SK-N-SH (cell line): ENCODE results near the gene RBM12. TPM values are rescaled to one million over a fixed set of nuclear protein-coding genes. Genes with fewer than 3 reads are reported as not detected.

Source experiments
- FOSL2 ChIP-seq: IDR thresholded peaks from 2 replicates; pipeline ENCODE4 v1.4.0; 2012; ENCODE audit warnings: low read depth, mild to moderate bottlenecking, moderate library complexity, borderline replicate concordance
- FOXJ3 ChIP-seq: sonication (generic); formaldehyde crosslinking; IDR thresholded peaks from 2 replicates; pipeline ENCODE4 v1.5.1; 2020; ENCODE audit warnings: mild to moderate bottlenecking, missing genetic modification reagents
- FOXM1 ChIP-seq: IDR thresholded peaks from 2 replicates; pipeline ENCODE4 v1.4.0; 2012; ENCODE audit warnings: low read depth, mild to moderate bottlenecking
- GABPA ChIP-seq: IDR thresholded peaks from 2 replicates; pipeline ENCODE4 v1.4.0; 2012; ENCODE audit warnings: low read depth, mild to moderate bottlenecking
- JUND ChIP-seq: IDR thresholded peaks from 2 replicates; pipeline ENCODE4 v1.4.0; 2012
- NFIC ChIP-seq: IDR thresholded peaks from 2 replicates; pipeline ENCODE4 v1.4.0; 2012; ENCODE audit warnings: borderline replicate concordance
- NRF1 ChIP-seq: IDR thresholded peaks from 2 replicates; pipeline ENCODE4 v1.6.1; 2012; ENCODE audit warnings: low read depth, mild to moderate bottlenecking, low read length
- POLR2AphosphoS5 ChIP-seq: IDR thresholded peaks from 2 replicates; pipeline ENCODE4 v1.6.1; 2012; ENCODE audit warnings: low read depth, low read length
- REST ChIP-seq: IDR thresholded peaks from 2 replicates; pipeline ENCODE4 v1.6.1; 2012; ENCODE audit warnings: mild to moderate bottlenecking, low read depth, low read length, moderate library complexity
- RFX5 ChIP-seq: IDR thresholded peaks from 2 replicates; pipeline ENCODE4 v1.6.1; 2012; ENCODE audit warnings: mild to moderate bottlenecking, improper control_type of control experiment, low read length
- SIN3A ChIP-seq: IDR thresholded peaks from 2 replicates; pipeline ENCODE4 v1.6.1; 2012; ENCODE audit warnings: low read depth, mild to moderate bottlenecking, low read length, moderate library complexity, borderline replicate concordance
- SMC3 ChIP-seq: IDR thresholded peaks from 2 replicates; pipeline ENCODE4 v1.6.1; 2012; ENCODE audit warnings: low read depth, low read length, improper control_type of control experiment
- TAF1 ChIP-seq: IDR thresholded peaks from 2 replicates; pipeline ENCODE4 v1.6.1; 2012; ENCODE audit warnings: low read depth, mild to moderate bottlenecking, low read length, moderate library complexity, borderline replicate concordance
- TEAD4 ChIP-seq: IDR thresholded peaks from 2 replicates; pipeline ENCODE4 v1.4.0; 2012; ENCODE audit warnings: mild to moderate bottlenecking, borderline replicate concordance; ENCODE audit not compliant: insufficient read depth
- polyA plus RNA-seq, 3 experiments: library from polyadenylated mRNA; depleted of rRNA; stranded (reverse); fragments of >200 nt; gene quantifications; 2 replicates each; pipeline ENCODE4 v1.2.3, GENCODE V29; 2012
- TF ChIP-seq, protein P1 (sequence below): IDR thresholded peaks from 2 replicates; pipeline ENCODE4 v1.4.0; 2012; ENCODE audit warnings: low read depth, borderline replicate concordance
- TF ChIP-seq, protein P2 (sequence below): fragments of 150-350 bp; IDR thresholded peaks from 2 replicates; pipeline ENCODE4 v1.6.1; 2017; ENCODE audit warnings: antibody characterized with exemption, low read length, low read depth, borderline replicate concordance

Gene RBM12
- polyA plus RNA-seq, 1 of the 3 experiments (the other 2 are of a cell fraction), result 41.9 TPM

DNA sequence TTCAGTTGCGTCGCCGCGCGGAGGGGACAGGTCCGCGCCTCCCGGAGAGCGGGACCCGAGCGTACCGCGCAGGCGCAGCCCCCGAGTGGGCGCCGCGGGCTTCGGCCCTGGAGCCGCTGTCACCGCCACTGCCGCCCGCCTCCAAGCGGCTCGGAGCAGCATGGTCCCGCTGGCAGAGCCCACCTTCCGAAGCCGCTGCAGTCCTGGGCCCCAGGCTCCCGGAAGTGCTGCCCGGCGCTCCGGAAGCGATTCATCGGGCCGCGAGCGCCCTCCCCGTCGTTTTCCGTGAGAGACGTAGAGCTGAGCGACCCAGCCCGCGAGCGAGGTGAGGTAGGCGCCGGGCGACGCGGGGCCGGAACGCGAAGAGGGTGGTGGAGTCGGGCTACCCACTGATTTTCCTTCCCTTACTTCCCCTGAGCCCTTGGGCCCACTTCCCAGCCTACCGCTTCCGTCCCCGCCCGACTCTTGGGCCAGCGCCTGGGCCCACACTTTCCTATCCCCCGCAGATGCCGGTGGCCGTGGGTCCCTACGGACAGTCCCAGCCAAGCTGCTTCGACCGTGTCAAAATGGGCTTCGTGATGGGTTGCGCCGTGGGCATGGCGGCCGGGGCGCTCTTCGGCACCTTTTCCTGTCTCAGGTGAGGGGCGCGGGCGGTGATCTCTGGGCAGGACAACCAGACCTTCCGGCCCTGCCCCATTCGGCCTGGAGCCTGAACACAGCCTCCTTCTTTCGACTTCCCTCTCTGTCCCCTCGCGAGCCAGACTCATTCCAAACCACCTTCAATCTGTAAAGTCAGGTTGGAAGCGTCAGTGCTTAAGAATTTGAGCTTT lies 34.6 kb upstream of the RBM12 start, which contains the start of the genes NFS1 and ROMO1 (continued):
- TF ChIP-seq TEAD4, result no peak
- TF ChIP-seq GABPA, result peak; percentile 99
- peak; percentile 39; the same call in 1 of the 2 replicates for TF ChIP-seq NRF1
- TF ChIP-seq, protein P1, sequence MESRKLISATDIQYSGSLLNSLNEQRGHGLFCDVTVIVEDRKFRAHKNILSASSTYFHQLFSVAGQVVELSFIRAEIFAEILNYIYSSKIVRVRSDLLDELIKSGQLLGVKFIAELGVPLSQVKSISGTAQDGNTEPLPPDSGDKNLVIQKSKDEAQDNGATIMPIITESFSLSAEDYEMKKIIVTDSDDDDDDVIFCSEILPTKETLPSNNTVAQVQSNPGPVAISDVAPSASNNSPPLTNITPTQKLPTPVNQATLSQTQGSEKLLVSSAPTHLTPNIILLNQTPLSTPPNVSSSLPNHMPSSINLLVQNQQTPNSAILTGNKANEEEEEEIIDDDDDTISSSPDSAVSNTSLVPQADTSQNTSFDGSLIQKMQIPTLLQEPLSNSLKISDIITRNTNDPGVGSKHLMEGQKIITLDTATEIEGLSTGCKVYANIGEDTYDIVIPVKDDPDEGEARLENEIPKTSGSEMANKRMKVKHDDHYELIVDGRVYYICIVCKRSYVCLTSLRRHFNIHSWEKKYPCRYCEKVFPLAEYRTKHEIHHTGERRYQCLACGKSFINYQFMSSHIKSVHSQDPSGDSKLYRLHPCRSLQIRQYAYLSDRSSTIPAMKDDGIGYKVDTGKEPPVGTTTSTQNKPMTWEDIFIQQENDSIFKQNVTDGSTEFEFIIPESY, result peak; percentile 43; the same call in 1 of the 2 replicates
- TF ChIP-seq REST, result 0 out of 2 replicates have a peak, but pooled peaks have one; percentile 14
- no peak for TF ChIP-seq FOXM1
- TF ChIP-seq, protein P2, sequence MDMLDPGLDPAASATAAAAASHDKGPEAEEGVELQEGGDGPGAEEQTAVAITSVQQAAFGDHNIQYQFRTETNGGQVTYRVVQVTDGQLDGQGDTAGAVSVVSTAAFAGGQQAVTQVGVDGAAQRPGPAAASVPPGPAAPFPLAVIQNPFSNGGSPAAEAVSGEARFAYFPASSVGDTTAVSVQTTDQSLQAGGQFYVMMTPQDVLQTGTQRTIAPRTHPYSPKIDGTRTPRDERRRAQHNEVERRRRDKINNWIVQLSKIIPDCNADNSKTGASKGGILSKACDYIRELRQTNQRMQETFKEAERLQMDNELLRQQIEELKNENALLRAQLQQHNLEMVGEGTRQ, result 0 out of 2 replicates have a peak, but pooled peaks have one; percentile 0
- TF ChIP-seq TAF1, result peak; percentile 74
- peak; percentile 35; the same call in 1 of the 2 replicates for TF ChIP-seq FOXJ3
- TF ChIP-seq POLR2AphosphoS5, result peak; percentile 89
- TF ChIP-seq NFIC, result no peak
- TF ChIP-seq SIN3A, result peak; percentile 87
- no peak for TF ChIP-seq RFX5
- TF ChIP-seq JUND, result no peak
- no peak for TF ChIP-seq FOSL2
- peak; percentile 23; the same call in 1 of the 2 replicates for TF ChIP-seq SMC3
